HG03565 (cell line): Measurements from ENCODE around the gene AQP12A.

Experiments
- ATAC-seq: cut with Tn5 transposase; IDR thresholded peaks from one replicate; pipeline ENCODE4 v1.9.1; 2021; ENCODE audit warnings: mild to moderate bottlenecking, moderate library complexity; ENCODE audit not compliant: unreplicated experiment

The AQP12A gene

DNA sequence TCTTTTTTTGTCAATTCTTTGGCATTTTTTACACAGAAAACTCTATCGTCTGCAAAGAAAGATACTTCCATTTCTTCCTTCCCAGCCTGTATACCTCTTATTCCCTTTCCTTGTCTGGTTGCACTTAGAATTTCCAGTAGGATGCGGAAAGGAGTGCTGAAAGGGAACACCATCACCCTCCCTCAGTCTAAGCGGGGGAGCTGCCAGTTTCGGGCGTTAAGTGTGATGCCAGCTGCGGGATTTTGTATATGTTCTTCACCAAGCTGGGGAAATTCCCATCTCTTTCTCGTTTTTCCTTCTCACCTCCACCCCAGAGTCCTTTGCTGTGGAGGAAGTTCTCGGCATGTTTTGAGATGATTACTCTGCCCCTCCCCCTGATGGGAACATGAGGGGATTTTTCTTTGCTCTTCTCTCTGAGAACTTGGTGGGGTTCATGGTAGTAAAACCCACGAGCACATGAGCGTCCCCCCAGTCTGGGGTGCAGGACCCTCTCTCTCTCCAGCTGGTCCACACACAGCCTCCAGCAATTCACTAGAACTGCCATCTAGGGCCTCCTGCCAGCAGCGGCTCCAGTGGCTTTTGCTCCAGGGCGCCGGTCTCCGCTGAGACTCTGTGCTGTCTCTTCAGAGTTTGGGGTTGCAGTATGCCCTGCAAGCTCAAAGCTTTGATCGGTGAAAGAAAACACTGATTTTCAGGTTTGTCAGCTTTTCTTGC is 15.5 kb downstream of the AQP12A start:
- no peak for ATAC-seq

DNA sequence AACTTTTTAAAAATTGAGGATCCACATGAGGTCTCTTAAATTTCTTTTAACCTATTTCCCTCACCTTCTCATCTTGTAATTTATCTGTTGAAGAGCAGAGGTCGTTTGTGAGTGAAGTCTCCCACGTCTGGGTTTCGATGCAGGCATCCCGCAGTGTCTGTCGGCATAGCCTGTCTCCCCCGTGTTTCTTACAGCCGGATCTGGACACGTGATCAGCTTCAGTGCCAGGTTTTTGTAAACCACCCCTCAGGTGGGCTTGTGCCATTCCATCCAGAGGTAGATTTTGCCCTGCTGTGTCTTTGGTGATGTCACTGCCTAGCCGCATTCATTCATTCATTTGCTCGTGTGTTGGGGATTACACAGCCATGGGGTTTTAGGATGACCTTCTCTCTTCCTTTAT is 16.2 kb downstream of the AQP12A start:
- no peak for ATAC-seq

DNA sequence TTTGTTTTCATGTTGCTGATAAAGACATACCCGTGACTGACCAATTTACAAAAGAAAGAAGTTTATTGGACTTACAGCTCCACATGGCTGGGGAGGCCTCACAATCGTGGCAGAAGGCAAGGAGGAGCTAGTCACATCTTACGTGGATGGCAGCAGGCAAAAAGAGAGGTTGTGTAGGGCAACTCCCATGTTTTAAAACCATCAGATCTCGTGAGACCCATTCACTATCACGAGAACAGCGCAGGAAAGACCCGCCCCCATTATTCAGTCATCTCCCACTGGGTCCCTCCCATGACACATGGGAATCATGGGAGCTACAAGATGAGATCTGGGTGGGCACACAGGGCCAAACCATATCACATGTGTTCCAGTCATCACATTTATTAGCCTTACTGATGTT is 16.8 kb downstream of the AQP12A start:
- ATAC-seq, result no peak

DNA sequence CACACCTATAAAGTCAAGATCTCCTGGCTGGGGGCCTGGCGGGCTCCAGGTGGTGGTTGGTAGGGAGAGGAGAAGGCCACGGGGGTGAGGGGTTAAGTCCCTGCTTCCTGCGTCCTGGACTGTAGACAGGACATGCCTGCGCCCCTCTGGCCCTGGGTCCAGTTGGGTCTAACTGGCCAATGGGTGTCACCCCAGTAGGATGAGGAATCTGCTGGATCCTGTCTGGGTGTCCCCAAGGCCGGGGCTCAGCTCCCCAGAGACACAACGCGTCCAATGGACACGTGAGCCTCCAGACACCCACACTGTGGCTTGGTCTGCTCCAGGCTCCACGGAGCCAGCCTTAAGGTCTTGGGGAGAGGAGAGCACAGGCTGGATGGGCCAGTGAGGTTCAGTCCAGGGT is 19.6 kb downstream of the AQP12A start:
- no peak for ATAC-seq

- no peak for ATAC-seq
These were observed 20.0 kb downstream of the AQP12A start for GRCh38 chr2:240711701-240712100.

DNA sequence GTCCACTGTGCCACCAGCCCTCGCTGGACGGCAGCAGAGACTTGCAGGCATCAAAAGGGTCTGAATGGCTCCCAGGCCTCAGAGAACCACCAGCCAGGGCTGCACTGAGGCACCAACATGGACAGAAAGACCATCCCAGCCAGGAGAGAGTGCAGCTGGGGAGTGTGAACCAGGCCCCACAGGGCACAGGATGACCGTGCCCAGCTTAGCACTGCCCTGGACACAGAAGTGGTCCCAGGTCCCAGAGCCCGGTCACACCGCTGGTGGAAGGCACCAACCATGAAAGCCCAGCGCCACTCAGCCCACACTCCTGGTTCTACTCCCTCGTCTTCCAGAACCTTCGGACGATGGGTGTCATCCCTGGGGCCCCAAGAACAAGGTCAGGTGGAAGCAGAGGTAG is 20.5 kb downstream of the AQP12A start:
- no peak for ATAC-seq

GRCh38 chr2:240713071-240713927 is 21.6 kb downstream of the AQP12A start:
- ATAC-seq, result no peak

GRCh38 chr2:240713928-240714746 is 22.5 kb downstream of the AQP12A start:
- no peak for ATAC-seq

DNA sequence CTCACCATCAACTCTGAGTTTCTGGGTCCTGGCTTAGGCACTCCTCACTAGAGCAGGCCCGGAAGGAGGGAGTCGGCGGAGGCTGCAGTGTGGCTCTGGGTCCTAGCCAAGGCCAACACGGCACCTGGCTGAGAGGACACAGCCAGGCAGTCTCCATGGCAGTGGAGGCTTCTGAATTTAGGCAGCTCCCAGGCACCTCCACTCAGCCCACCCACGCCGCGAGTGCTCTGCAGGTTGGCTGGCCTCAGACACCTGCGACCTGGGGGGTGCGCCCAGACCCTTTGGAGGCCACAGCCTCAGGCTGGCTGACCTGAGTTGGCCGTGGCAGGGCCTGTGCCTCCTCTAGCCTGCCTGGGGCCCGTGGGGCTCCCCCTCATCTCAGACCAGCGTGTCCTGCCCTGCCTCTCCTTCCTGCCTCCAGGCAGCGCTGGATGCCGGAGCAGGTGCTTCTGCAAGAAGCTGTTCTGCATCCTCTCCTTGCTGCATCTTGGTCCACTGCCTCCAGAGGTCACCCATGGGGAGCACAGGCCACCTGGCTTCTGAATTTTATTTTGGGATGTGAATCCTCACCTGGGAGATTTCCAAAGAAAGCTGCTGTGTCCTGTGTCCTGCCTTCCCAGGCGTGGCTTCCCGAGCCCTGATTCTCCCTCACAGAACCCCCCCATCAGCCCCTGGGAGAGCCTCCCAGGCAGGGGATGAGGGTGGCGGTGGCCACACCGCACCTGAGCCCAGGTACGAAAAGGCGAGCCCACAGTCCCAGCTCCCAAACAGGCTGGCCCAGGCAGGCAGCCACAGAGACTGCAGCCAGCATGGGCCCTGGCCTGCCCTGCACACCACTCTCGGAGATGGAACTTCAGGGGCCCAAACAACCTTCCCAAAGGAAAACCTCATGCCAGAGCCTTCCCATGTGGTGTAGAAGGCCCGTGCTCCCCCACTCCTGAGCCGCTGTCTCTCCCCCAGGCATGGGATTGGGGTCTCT is 23.4 kb downstream of the AQP12A start:
- ATAC-seq, result no peak

GRCh38 chr2:240716130-240716798 is 24.6 kb downstream of the AQP12A start:
- ATAC-seq, result no peak

GRCh38 chr2:240717181-240717641 is 25.5 kb downstream of the AQP12A start:
- ATAC-seq, result no peak

GRCh38 chr2:240717681-240718581 is 26.3 kb downstream of the AQP12A start:
- ATAC-seq, result no peak

DNA sequence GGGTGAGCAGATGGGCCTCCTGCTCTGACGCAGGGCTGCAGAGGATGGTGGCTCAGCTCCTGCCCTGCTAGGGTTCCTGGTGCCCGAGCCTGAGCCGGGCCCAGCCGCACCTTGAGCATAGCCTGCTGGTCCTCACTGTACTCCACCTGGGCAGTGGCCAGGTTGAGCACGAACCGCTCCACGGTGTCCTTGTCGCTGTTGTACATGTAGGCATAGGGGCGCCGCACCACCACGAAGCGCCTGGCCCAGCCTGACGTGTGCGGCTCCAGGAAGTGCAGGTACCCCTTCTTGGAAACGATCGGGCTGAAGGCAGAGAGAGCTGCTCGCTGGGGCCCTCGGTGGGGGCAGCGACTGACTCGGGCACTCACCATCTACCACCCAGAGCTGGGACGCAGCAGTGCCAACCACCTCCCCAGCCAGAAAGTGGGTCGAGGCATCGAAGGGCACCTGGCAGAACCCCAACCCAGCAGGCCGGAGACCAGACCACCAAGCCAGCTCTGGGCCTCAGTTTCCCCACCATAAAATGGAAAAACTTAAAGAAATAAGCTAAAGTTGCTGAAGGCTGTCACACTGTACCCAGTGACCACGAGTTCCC is 27.3 kb downstream of the AQP12A start:
- no peak for ATAC-seq

DNA sequence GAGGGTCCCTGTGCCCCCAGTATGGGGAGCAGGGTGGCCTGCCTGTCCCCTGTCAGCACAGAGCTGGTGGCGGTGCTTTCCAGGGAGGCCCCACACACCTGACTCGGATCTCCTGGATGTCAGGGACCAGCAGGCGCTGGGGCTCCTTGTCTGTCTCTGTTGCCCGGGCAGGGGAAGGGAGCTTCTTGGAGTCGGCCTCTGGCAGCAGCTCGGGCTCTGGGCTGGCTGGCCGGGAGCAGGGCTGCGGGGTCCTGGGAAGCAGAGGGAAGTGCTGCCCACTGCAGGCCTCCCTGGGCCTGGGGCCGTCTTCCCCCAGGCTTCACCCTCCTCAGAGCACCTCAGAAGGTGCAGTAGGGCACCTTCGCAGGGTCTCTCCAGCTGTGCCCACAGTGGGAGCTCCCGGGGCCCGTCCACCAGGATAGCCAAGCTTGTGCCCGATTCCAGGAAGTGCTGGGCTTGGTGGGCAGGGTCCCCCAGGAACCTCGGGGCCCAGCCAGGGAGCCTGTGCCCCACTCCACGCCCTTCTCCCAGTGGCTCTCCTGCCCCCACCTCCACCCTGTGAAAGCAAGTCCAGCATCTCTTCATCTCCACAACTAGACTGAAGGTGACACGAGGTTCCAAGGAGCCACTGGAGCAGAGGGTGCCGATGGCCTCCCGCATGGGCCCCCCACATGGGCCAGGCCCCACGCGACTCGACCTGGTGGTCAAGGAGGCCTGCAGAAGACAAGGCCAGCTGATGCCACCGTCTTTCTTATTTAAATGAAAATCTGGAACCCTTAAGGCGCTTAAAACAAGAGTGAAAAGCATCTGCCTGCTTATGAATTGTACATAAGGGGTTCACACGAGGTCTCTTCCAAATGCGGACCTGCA is 28.2 kb downstream of the AQP12A start:
- no peak for ATAC-seq

DNA sequence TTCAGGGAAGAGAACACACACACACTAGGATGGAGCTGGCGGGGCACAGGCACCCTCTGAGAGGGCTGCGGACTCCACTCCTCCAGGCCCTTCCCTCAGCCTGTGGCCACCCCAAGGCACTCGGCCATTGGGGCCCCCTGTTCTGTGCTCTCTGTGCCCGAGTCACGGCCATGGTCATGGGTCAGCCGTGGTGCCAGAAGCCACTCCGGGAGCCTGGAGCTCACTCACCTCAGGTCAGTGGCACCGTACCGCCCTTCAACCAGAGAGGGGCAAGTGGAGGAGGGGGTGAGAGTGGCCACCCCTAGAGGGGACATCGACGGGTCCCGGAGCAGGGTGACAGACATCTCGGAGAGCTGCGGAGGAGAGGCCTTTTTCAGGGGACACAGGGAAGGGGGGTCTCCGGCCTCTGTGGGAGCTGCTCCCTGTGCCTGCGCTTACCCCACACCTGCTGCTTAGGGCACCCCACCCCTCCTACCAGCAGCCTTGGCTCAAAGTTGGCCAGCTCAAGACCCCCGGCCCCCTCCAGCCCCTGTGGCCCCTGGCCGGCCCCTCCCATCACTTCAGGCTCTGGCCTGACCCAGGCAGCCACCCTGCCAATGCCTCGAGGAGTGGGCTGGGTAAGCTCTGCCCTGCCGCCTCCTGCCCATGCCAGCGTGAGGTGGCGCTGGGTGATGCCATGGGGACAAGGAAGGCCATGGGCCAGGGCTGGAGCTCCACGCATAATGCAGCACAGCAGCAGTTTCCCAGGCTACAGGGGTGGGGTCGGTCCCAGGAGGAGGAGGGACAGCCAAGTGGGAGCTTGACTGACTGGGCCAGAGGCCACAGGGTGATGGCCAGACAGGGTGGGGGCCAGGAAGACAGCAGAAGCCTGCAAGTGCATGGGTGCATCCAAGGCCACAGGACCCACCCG is 29.3 kb downstream of the AQP12A start:
- ATAC-seq, result no peak

DNA sequence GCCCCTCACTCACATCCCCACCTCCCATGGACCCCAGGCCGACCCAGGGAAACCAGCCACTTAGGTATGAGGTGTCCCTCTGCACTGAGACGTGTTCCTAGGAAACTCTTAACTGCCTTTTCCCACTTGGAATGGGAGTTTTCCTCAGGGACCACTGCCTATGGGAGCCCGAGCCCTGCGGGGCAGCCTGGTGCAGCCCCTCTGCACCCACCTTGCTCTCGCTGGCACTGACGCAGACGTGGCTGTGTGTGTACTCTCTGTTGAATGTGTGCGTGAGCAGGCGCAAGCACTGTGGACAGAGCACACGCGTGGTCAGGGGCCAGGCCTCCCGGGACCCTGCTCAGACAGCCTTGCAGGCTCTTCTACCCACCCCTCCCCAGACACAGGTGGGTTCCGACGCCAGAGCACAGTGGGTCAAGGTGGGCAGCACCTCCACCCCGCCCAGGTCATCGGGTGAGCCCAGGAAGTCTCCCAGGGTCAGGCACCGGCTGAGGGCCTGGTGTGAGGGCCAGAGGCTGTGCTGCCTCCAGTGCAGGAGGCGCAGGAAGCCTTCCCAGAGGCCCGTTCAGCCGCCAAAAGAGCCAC is 30.0 kb downstream of the AQP12A start:
- no peak for ATAC-seq
